Fibroblast of villous mesenchyme (primary cell): ENCODE measurements around the gene BICD1. TPM values are rescaled to one million over a fixed set of nuclear protein-coding genes. Genes with fewer than 3 reads are reported as not detected.

ENCODE experiments used
- DNase-seq: peaks from one replicate; pipeline ENCODE4 v3.0.0-alpha.2; 2010; ENCODE audit warnings: low read depth
- H3K4me3 ChIP-seq: 2 replicates; pipeline ENCODE4 v1.5.1; 2011; ENCODE audit warnings: low read depth, mild to moderate bottlenecking, low read length
- total RNA-seq: library from RNA; depleted of rRNA; stranded (reverse); fragments of >200 nt; gene quantifications from 2 replicates; pipeline ENCODE4 v1.2.3, GENCODE V29; 2012
- TF ChIP-seq, protein P1 (sequence below): IDR thresholded peaks from 2 replicates; pipeline ENCODE4 v1.5.1; 2012; ENCODE audit warnings: low read depth, mild to moderate bottlenecking, low read length; ENCODE audit not compliant: insufficient read depth

BICD1 gene
- total RNA-seq, 1 donor: 24.6 TPM

- TF ChIP-seq, protein P1, sequence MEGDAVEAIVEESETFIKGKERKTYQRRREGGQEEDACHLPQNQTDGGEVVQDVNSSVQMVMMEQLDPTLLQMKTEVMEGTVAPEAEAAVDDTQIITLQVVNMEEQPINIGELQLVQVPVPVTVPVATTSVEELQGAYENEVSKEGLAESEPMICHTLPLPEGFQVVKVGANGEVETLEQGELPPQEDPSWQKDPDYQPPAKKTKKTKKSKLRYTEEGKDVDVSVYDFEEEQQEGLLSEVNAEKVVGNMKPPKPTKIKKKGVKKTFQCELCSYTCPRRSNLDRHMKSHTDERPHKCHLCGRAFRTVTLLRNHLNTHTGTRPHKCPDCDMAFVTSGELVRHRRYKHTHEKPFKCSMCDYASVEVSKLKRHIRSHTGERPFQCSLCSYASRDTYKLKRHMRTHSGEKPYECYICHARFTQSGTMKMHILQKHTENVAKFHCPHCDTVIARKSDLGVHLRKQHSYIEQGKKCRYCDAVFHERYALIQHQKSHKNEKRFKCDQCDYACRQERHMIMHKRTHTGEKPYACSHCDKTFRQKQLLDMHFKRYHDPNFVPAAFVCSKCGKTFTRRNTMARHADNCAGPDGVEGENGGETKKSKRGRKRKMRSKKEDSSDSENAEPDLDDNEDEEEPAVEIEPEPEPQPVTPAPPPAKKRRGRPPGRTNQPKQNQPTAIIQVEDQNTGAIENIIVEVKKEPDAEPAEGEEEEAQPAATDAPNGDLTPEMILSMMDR: no peak
- no peak overlapping the region for H3K4me3 ChIP-seq
- DNase-seq: peak; percentile 81
Measured at GRCh38 chr12:32309811-32310736, 203.4 kb downstream of the BICD1 start.

DNA sequence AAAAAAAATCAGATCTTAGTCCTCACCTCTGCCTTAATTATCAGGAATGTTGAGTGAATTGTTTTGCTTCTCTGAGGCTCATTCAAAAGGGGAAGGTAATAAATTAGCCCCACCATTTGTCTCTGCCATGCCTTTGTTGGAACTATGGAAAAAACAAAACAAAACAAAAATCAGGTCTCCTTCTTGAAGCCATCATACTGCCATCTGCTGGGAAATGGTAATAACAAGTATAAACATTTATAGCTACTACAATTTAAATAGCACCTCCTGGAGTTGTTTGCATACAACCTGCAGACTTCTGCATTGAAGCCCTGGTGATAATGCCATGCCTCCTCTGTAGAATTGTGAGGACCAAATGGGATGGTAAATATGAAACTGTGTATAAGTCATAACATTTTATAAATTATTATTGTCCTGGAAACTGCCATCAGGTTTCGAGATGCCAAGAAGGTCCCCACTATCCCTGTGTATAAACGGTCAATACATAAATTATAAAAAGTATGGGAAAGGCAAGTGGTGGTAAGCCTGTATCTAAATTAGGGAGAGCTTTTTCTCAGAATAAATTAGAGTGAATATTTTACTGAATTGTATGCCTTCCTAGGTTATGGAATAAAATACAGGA, 205.5 kb downstream of the BICD1 start:
- TF ChIP-seq, protein P1: peak; percentile 60
- no peak overlapping the region for H3K4me3 ChIP-seq
- peak; percentile 80 for DNase-seq

DNA sequence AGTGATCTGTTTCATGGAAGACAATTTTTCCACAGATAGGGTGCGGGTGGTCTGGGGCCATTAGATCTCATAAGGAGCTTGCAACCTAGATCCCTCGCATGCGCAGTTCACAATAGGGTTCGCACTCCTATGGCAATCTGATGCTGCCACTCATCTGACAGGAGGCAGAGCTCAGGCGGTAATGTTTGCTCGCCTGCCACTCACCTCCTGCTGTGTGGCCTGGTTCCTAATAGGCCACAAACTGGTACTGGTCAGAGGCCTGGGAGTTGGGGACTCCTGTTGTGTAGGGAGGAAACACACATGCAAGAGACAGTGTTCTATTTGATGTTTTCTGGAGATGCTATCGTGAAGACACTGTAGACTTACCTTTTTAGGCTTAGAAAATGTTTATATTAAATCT, 215.7 kb downstream of the BICD1 start:
- TF ChIP-seq, protein P1: no peak
- no peak for DNase-seq
- H3K4me3 ChIP-seq: no peak overlapping the region

GRCh38 chr12:32331133-32331532, 224.5 kb downstream of the BICD1 start:
- H3K4me3 ChIP-seq: no peak overlapping the region
- TF ChIP-seq, protein P1: no peak
- DNase-seq: peak; percentile 72

DNA sequence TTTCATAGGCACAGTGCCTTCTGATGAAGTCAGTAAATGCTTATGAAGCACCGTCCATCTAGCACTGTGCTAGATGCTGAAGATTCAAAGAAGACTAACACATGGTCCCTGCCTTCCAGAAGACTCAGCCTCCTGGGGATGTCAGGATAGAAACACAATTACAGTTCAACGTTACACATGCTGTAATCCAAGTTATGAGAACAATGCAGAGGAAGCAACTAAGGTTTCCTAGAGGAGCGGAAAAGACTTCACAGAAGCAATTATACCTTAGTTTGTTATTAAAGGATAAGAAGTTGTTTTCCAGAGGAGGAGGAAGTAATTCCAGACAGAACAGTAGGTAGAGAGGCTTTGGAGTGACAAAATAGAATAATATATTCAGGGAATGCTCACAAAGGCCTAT, 225.8 kb downstream of the BICD1 start:
- no peak overlapping the region for H3K4me3 ChIP-seq
- TF ChIP-seq, protein P1: no peak
- no peak for DNase-seq

- TF ChIP-seq, protein P1: no peak
- no peak for DNase-seq
- no peak overlapping the region for H3K4me3 ChIP-seq
Measured at GRCh38 chr12:32334371-32334777, 227.7 kb downstream of the BICD1 start.
